Embryonic facial prominence (tissue), 1 donor: ENCODE results near the gene BRSK2.

Experiments
- DNase-seq: peaks from one replicate; pipeline ENCODE4 v3.0.0-alpha.2; 2016; ENCODE audit errors: extremely low spot score

Gene BRSK2

GRCh38 chr11:1482581-1483444, 93.1 kb downstream of the BRSK2 start:
- DNase-seq: no peak

- DNase-seq: no peak
These were observed 93.8 kb downstream of the BRSK2 start for GRCh38 chr11:1483445-1483961.

GRCh38 chr11:1484061-1484671, 94.4 kb downstream of the BRSK2 start:
- no peak for DNase-seq

- no peak for DNase-seq
These were observed 95.2 kb downstream of the BRSK2 start for GRCh38 chr11:1484695-1485503.

GRCh38 chr11:1485504-1485885, 95.8 kb downstream of the BRSK2 start:
- DNase-seq: no peak

GRCh38 chr11:1486054-1486825, 96.5 kb downstream of the BRSK2 start, which contains the start of gene MOB2:
Gene MOB2 (minus strand): TSS chr11:1486779. CDS start chr11:1486556, 223 bp downstream.
- DNase-seq: no peak

- DNase-seq: no peak
These were observed 97.5 kb downstream of the BRSK2 start for GRCh38 chr11:1487091-1487850.

GRCh38 chr11:1487851-1488574, 98.3 kb downstream of the BRSK2 start:
- no peak for DNase-seq

GRCh38 chr11:1488575-1489180, 98.9 kb downstream of the BRSK2 start:
- no peak for DNase-seq

GRCh38 chr11:1490651-1491050, 100.9 kb downstream of the BRSK2 start:
- no peak for DNase-seq

GRCh38 chr11:1491379-1491778, 101.6 kb downstream of the BRSK2 start:
- no peak for DNase-seq

- DNase-seq: no peak
These were observed 104.0 kb downstream of the BRSK2 start for GRCh38 chr11:1493650-1494244.

- no peak for DNase-seq
These were observed 104.9 kb downstream of the BRSK2 start for GRCh38 chr11:1494650-1495049.

GRCh38 chr11:1496091-1496760, 106.5 kb downstream of the BRSK2 start:
- no peak for DNase-seq

GRCh38 chr11:1496761-1497095, 107.0 kb downstream of the BRSK2 start:
- DNase-seq: no peak

GRCh38 chr11:1497600-1497999, 107.9 kb downstream of the BRSK2 start:
- DNase-seq: no peak

- no peak for DNase-seq
These were observed 108.5 kb downstream of the BRSK2 start for GRCh38 chr11:1498262-1498661.

GRCh38 chr11:1499261-1499890, 109.6 kb downstream of the BRSK2 start:
- DNase-seq: no peak
